ENCODE data around the gene GRHL1.

Gene GRHL1

DNA sequence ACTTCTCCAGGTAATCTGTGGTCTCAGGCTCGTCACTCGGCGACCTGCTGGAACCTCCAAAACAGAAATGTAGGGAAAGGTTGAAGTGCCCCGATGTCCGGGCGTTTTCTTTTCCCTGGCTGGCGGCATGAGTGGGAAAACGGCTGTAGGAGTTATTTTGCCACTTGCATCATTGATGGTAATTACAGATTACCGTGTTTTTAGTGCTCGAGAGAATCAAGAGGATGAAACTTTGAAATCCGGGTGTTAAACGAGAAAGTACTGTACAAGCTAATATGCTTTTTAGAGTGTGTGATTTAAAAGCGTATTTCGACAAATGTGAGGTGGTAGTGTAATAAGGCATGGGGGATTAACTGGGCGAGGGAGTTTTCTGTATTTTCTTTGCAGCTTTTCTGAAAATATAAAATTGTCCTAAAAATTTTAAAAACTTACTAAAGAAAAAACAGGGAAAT lies 819 bp downstream of the GRHL1 start:
- TF ChIP-seq, protein P1, sequence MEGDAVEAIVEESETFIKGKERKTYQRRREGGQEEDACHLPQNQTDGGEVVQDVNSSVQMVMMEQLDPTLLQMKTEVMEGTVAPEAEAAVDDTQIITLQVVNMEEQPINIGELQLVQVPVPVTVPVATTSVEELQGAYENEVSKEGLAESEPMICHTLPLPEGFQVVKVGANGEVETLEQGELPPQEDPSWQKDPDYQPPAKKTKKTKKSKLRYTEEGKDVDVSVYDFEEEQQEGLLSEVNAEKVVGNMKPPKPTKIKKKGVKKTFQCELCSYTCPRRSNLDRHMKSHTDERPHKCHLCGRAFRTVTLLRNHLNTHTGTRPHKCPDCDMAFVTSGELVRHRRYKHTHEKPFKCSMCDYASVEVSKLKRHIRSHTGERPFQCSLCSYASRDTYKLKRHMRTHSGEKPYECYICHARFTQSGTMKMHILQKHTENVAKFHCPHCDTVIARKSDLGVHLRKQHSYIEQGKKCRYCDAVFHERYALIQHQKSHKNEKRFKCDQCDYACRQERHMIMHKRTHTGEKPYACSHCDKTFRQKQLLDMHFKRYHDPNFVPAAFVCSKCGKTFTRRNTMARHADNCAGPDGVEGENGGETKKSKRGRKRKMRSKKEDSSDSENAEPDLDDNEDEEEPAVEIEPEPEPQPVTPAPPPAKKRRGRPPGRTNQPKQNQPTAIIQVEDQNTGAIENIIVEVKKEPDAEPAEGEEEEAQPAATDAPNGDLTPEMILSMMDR (IDR thresholded peaks at IDR 0.05; ENCODE audit: insufficient read depth, low read depth, low read length, missing control alignments): no peak
- no peak for DNase-seq (ENCODE audit: low read depth)
- peak overlapping the region; percentile 77 for H3K4me3 ChIP-seq (ENCODE audit: low read length)

- peak; percentile 54 for DNase-seq (ENCODE audit: low read depth)
- peak overlapping the region; percentile 77 for H3K4me3 ChIP-seq (ENCODE audit: low read length)
- TF ChIP-seq, protein P1 (IDR thresholded peaks at IDR 0.05; ENCODE audit: insufficient read depth, low read depth, low read length, missing control alignments): no peak
Observed at GRCh38 chr2:9952856-9953503, 1.5 kb downstream of the GRHL1 start.

GRCh38 chr2:9954136-9954535 lies 2.6 kb downstream of the GRHL1 start:
- TF ChIP-seq, protein P1 (IDR thresholded peaks at IDR 0.05; ENCODE audit: insufficient read depth, low read depth, low read length, missing control alignments): no peak
- DNase-seq (ENCODE audit: low read depth): no peak
- H3K4me3 ChIP-seq (ENCODE audit: low read length): peak overlapping the region; percentile 77

- DNase-seq (ENCODE audit: low read depth): no peak
- H3K4me3 ChIP-seq (ENCODE audit: low read length): no peak overlapping the region
- TF ChIP-seq, protein P1 (IDR thresholded peaks at IDR 0.05; ENCODE audit: insufficient read depth, low read depth, low read length, missing control alignments): no peak
Observed at GRCh38 chr2:9958057-9958456, 6.6 kb downstream of the GRHL1 start.

- DNase-seq (ENCODE audit: low read depth): no peak
- no peak overlapping the region for H3K4me3 ChIP-seq (ENCODE audit: low read length)
- TF ChIP-seq, protein P1 (IDR thresholded peaks at IDR 0.05; ENCODE audit: insufficient read depth, low read depth, low read length, missing control alignments): no peak
Observed at GRCh38 chr2:9959262-9959661, 7.8 kb downstream of the GRHL1 start.

- TF ChIP-seq, protein P1 (IDR thresholded peaks at IDR 0.05; ENCODE audit: insufficient read depth, low read depth, low read length, missing control alignments): no peak
- H3K4me3 ChIP-seq (ENCODE audit: low read length): no peak overlapping the region
- DNase-seq (ENCODE audit: low read depth): no peak
Observed at GRCh38 chr2:9961013-9961412, 9.5 kb downstream of the GRHL1 start.
